MM.1S (cell line): ENCODE measurements around the gene KIRREL3.

Source experiments
- CTCF ChIP-seq: fragments of 300-600 bp; sonication (generic); IDR thresholded peaks from 2 replicates; pipeline ENCODE4 v1.5.1; 2016; ENCODE audit warnings: antibody characterized with exemption, low read length, mixed read lengths
- EZH2 ChIP-seq: fragments of 300-600 bp; sonication (generic); optimal IDR thresholded peaks from 2 replicates; pipeline ENCODE3; 2017; ENCODE audit warnings: low read depth, mild to moderate bottlenecking, antibody characterized with exemption, low read length, mixed read lengths

- no peak for TF ChIP-seq CTCF
- no peak for TF ChIP-seq EZH2
Observed at GRCh38 chr11:126868741-126869140, 131.8 kb downstream of the KIRREL3 start.
